Kidney (tissue), 14 donors: Measurements from ENCODE around the gene KLF6. TPM values are rescaled to one million over a fixed set of nuclear protein-coding genes. Genes with fewer than 3 reads are reported as not detected.

Experiments
- DNase-seq, 5 donors: peaks; one replicate each; pipeline ENCODE4 v3.0.0-alpha.2; 2013 to 2020
- FAIRE-seq: peaks from 2 replicates; lab custom pipeline; 2012; peaks lifted over from hg19 to GRCh38; lab: Jason Lieb, UNC
- H3K27ac ChIP-seq, 2 donors: one replicate each; pipeline ENCODE4 v1.7.0; 2013; ENCODE audit warnings: low read depth in 2 of 2, low read length in 2 of 2, inconsistent platforms in 1 of 2
- H3K27me3 ChIP-seq: one replicate; pipeline ENCODE4 v1.7.1; 2013; ENCODE audit warnings: low read length, inconsistent platforms; ENCODE audit not compliant: control insufficient read depth, insufficient read depth
- H3K36me3 ChIP-seq, 3 donors: one replicate each; pipeline versions ENCODE4 v1.7.0 to v1.7.1; 2013; ENCODE audit warnings: low read length in 3 of 3, control low read depth in 1 of 3, inconsistent platforms in 1 of 3; ENCODE audit not compliant: insufficient read depth in 3 of 3, control insufficient read depth in 2 of 3
- H3K4me1 ChIP-seq, 3 donors: one replicate each; pipeline versions ENCODE4 v1.7.0 to v1.7.1; 2013; ENCODE audit warnings: low read length in 3 of 3, inconsistent platforms in 1 of 3, low read depth in 1 of 3; ENCODE audit not compliant: control insufficient read depth in 2 of 3, insufficient read depth in 2 of 3
- H3K4me3 ChIP-seq, 3 donors: one replicate each; pipeline versions ENCODE4 v1.7.0 to v1.8.1; 2013; ENCODE audit warnings: low read length in 3 of 3, control low read depth in 1 of 3, inconsistent platforms in 1 of 3
- H3K9ac ChIP-seq, 3 donors: one replicate each; pipeline versions ENCODE4 v1.7.0 to v1.7.1; 2013; ENCODE audit warnings: low read length in 3 of 3, control low read depth in 1 of 3, inconsistent platforms in 1 of 3
- H3K9me3 ChIP-seq, 3 donors: one replicate each; pipeline versions ENCODE4 v1.7.0 to v1.7.1; 2013; ENCODE audit warnings: low read length in 3 of 3, control low read depth in 1 of 3, inconsistent platforms in 1 of 3; ENCODE audit not compliant: control insufficient read depth in 2 of 3, insufficient read depth in 1 of 3
- intact Hi-C: fragments of 100-400 bp; cut with DNase I; formaldehyde crosslinking; loops from one replicate; pipeline ENCODE4 v1.11.1; 2022
- polyA plus RNA-seq: library from polyadenylated mRNA; stranded (reverse); fragments of 350-450 nt; fragmentation: Illumina TruSeq; extraction: RNeasy Lipid Tissue Mini Kit (QIAGEN cat#74804); gene quantifications from one replicate; pipeline ENCODE4 v1.2.3, GENCODE V29; 2014; ENCODE audit warnings: low read depth, low replicate concordance; ENCODE audit not compliant: insufficient read depth
- total RNA-seq: library from RNA; stranded (reverse); fragmentation: NEBNext Ultra II Directional; extraction: Animal tissue kit (Norgen Biotek cat#: 25700); gene quantifications from one replicate; pipeline ENCODE4 v1.2.1, GENCODE V29; 2021
- TF ChIP-seq, protein P1 (sequence below): IDR thresholded peaks from 3 replicates; pipeline ENCODE4 v1.5.1; 2012; ENCODE audit warnings: mild to moderate bottlenecking, moderate library complexity, borderline replicate concordance; ENCODE audit not compliant: insufficient read depth; ENCODE audit errors: extremely low read depth
- donor health status: control.
- donor health status: control.
- donor health status: control.
- donor health status: control.
- donor health status: control.
- donor health status: DM: yes; HTN: yes; CAD: no.
- donor health status: Normal renal cell carcinoma (clear cell type).

Gene KLF6
- total and polyA plus RNA-seq, 2 donors from 2014 or later, result 27.8 to 230 TPM

DNA sequence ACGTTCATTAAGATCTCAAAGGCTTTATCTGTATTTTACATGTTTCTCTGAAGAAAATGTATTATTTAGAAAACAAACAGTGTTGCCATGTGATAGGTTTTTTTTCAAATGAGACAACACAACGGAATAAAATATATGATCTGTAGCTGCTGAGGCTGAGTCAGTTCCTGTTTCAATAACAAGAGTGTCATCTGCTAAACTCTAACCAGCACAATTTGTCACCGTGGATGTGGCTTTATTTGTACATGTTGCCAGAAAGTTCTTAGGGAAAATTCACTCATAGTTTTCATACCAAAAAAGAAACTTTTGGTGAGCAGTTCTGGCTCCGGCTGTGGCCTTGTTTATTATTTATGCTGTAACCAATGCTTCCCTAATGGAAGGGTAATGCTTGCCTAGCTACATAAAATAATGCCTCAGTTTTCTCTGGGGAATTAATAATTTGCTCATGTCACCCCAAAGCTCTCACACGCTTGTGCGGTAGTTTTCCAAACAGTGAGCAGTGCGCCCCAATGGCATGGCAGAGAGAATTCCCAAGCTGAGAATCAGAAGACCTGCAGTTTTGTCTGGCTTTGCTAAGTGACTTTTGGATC lies 20.3 kb upstream of the KLF6 start:
- FAIRE-seq, result no peak
- Histone ChIP-seq H3K9me3 (no peaks in the 10 kb centered on the region), H3K27me3 (no peaks in the 10 kb centered on the region), H3K9ac (no peak overlapping the region), H3K4me3 (no peak overlapping the region), H3K27ac (peak overlapping the region; percentile 14 to 82), H3K4me1 (peaks cover 0 to 44% (median 43%) of the 10 kb centered on the region in 3 donors), H3K36me3 (no peaks in the 10 kb centered on the region)
- DNase-seq, result peak in 1 of 5 donors; percentile 66
- intact Hi-C loops, result no loop called here
- TF ChIP-seq, protein P1, sequence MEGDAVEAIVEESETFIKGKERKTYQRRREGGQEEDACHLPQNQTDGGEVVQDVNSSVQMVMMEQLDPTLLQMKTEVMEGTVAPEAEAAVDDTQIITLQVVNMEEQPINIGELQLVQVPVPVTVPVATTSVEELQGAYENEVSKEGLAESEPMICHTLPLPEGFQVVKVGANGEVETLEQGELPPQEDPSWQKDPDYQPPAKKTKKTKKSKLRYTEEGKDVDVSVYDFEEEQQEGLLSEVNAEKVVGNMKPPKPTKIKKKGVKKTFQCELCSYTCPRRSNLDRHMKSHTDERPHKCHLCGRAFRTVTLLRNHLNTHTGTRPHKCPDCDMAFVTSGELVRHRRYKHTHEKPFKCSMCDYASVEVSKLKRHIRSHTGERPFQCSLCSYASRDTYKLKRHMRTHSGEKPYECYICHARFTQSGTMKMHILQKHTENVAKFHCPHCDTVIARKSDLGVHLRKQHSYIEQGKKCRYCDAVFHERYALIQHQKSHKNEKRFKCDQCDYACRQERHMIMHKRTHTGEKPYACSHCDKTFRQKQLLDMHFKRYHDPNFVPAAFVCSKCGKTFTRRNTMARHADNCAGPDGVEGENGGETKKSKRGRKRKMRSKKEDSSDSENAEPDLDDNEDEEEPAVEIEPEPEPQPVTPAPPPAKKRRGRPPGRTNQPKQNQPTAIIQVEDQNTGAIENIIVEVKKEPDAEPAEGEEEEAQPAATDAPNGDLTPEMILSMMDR, result no peak

DNA sequence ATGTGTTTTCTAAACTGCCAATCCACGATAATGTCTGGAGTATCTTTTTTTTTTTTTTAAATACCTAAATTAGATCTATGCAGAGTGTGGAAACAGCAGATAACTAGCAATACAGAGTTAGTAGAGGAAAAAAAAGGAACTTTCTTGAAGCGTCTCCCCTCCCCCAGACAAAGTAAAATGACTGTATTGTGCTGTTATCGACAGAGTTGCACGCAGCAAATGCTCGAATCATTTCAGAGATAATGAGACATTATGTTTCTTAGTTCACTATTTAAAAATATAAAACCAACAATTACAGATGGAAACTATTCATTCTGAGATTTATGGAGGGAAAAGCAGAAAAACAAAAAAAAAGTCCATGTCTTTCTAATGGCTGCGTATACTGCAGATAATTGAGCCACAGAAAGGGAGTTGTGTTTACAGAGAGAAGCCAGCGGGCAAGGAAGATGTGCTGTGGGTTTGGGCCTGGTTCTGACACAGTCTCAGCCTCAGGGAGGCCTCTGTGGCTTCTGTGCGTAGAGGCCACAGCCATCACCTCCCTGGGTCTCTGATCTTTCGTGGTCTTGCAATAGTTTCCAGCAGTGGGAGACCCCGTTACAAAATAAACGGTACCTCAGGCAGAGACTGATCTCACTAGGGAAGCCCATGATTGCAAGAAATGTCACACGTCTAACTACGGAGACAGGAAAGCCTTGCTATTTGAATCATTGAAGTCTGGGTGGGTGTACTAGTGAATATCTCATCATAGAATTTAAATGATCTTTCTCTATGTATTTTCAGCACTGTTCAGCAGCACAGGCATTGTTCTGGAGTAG lies 19.1 kb upstream of the KLF6 start:
- Histone ChIP-seq H3K4me1 (peaks cover 0 to 44% (median 39%) of the 10 kb centered on the region in 3 donors), H3K27ac (peak overlapping the region in 1 of 2 donors; percentile 64), H3K9me3 (no peaks in the 10 kb centered on the region), H3K27me3 (no peaks in the 10 kb centered on the region), H3K36me3 (no peaks in the 10 kb centered on the region), H3K4me3 (no peak overlapping the region), H3K9ac (no peak overlapping the region)
- FAIRE-seq, result no peak
- no peak for DNase-seq
- intact Hi-C loops, result no loop called here
- TF ChIP-seq, protein P1, result no peak

DNA sequence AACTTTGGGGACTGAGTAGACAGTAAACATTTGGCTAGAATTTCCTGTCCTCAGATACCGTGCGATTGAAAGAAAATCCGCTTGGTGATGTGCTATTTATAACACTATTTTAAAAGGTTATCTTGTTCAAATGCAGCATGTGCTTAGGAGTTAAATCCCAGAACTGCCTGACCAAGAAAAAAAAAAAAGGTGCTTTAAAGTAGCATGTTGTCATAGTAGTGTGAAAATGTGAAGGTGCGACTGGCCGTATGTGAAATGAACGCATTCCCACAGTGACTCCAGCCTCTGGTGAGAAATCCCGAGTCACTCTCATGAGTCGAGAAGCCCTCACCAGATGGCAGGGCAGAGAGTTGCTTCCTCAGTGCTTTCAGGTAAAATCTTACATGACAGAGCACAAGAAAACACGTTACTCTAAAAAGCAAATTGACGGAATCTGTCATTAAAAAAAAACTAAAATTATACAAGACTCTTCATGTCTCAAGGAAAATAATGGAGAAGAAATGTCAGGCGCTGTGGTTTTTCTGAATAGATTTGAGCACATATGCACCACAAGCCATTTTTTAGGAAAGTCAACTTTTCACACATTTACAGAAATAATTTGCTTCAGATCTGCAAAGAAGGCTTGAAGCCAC lies 18.4 kb upstream of the KLF6 start:
- no peak for FAIRE-seq
- H3K36me3 ChIP-seq, result no peaks in the 10 kb centered on the region
- H3K4me3 ChIP-seq, result no peak overlapping the region
- intact Hi-C loops, result no loop called here
- no peak for DNase-seq
- peak overlapping the region in 1 of 2 donors; percentile 64 for H3K27ac ChIP-seq
- TF ChIP-seq, protein P1, result no peak
- H3K9ac ChIP-seq, result no peak overlapping the region
- H3K4me1 ChIP-seq, result peaks cover 0 to 37% (median 32%) of the 10 kb centered on the region in 3 donors
- no peaks in the 10 kb centered on the region for H3K27me3 ChIP-seq
- H3K9me3 ChIP-seq, result no peaks in the 10 kb centered on the region
